ENCODE results near the gene SUSD3. TPM values are rescaled to one million over a fixed set of nuclear protein-coding genes. Genes with fewer than 3 reads are reported as not detected.

SUSD3 gene
- total and polyA plus RNA-seq, 11 donors: 0.29 to 5.2 (median 0.53) TPM; not detected in 3

GRCh38 chr9:93134015-93134739 lies 75.7 kb downstream of the SUSD3 start, which contains the start of gene NINJ1:
TSS of gene NINJ1 (minus strand) at chr9:93134251. CDS start at chr9:93134217, 34 bp downstream.
- Histone ChIP-seq H3K27me3 (no peaks in the 10 kb centered on the region), H3K27ac (peak within 1 kb of the TSS; percentile 74 to 97 (median 95)), H3K36me3 (peaks cover 0 to 5% (median 0%) of the 10 kb centered on the region in 9 donors), H3K4me3 (peak within 1 kb of the TSS; percentile 69 to 98 (median 86)), H3K9me3 (peaks cover 0 to 5% (median 0%) of the 10 kb centered on the region in 12 donors), H3K4me1 (peaks cover 4 to 63% (median 48%) of the 10 kb centered on the region in 12 donors)
- DNase-seq (peak; percentile 72 to 87 (median 80)), ATAC-seq (peak; percentile 46 to 86 (median 77))
- TF ChIP-seq, protein P1, sequence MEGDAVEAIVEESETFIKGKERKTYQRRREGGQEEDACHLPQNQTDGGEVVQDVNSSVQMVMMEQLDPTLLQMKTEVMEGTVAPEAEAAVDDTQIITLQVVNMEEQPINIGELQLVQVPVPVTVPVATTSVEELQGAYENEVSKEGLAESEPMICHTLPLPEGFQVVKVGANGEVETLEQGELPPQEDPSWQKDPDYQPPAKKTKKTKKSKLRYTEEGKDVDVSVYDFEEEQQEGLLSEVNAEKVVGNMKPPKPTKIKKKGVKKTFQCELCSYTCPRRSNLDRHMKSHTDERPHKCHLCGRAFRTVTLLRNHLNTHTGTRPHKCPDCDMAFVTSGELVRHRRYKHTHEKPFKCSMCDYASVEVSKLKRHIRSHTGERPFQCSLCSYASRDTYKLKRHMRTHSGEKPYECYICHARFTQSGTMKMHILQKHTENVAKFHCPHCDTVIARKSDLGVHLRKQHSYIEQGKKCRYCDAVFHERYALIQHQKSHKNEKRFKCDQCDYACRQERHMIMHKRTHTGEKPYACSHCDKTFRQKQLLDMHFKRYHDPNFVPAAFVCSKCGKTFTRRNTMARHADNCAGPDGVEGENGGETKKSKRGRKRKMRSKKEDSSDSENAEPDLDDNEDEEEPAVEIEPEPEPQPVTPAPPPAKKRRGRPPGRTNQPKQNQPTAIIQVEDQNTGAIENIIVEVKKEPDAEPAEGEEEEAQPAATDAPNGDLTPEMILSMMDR (IDR thresholded peaks at IDR 0.05): no peak
- TF ChIP-seq POLR2A (IDR thresholded peaks at IDR 0.05): peak; percentile 62 to 81
- WGBS, 4 donors: 1 to 2% (median 1%) methylated on average over 43 to 78 of the region's 78 CpGs
- intact Hi-C loops (cut with DNase I): loop anchor here in 3 of 10 donors (5.0 to 10.0 kb wide), 2 partner anchors 37 to 321 kb away; partner anchors contain the start of genes CARD19 (in 2 of the 3), FAM120A (in 1 of the 3) and FAM120AOS (in 1 of the 3)

Other genes starting within 250 kb of the SUSD3 start
- gene ZNF484, start 180.7 kb upstream of the SUSD3 start, total RNA-seq: 1 to 10 TPM; 4.0 to 8.9 (median 6.5) TPM
- gene ZNF484, start 180.7 kb upstream of the SUSD3 start, polyA plus RNA-seq: 1 to 10 TPM; 1.1 to 2.0 TPM
- 10 to 100 TPM in 1 of 9 donors, 1 to 10 TPM in 8; 1.2 to 11.2 (median 1.8) TPM for gene FGD3, start 111.2 kb upstream of the SUSD3 start, total RNA-seq
- 1 to 10 TPM; 1.5 to 1.6 TPM for gene FGD3, start 111.2 kb upstream of the SUSD3 start, polyA plus RNA-seq
- 10 to 100 TPM; 24.2 to 46.2 (median 27.5) TPM for gene CARD19, start 37.5 kb downstream of the SUSD3 start, total RNA-seq
- 10 to 100 TPM; 38.9 to 42.7 TPM for gene CARD19, start 37.5 kb downstream of the SUSD3 start, polyA plus RNA-seq
- 10 to 100 TPM; 42.2 to 96.1 (median 56.3) TPM for gene NINJ1, start 75.5 kb downstream of the SUSD3 start, total RNA-seq
- 10 to 100 TPM; 52.0 to 52.9 TPM for gene NINJ1, start 75.5 kb downstream of the SUSD3 start, polyA plus RNA-seq
- gene WNK2, start 125.4 kb downstream of the SUSD3 start, total RNA-seq: 100 to 1,000 TPM; 107 to 206 (median 129) TPM
- 10 to 100 TPM; 29.4 to 97.5 TPM for gene WNK2, start 125.4 kb downstream of the SUSD3 start, polyA plus RNA-seq